ENCODE measurements around the gene ATP8A2. TPM values are rescaled to one million over a fixed set of nuclear protein-coding genes. Genes with fewer than 3 reads are reported as not detected.

The ATP8A2 gene
- total and polyA plus RNA-seq, 4 donors = 0.31 to 2.7 (median 1.1) TPM

GRCh38 chr13:25468325-25469168, 96.8 kb downstream of the ATP8A2 start:
- WGBS, 2 donors = 4 to 5% methylated on average over 57 to 75 of the region's 75 CpGs
- no peak overlapping the region for H3K27ac ChIP-seq (ENCODE audit: low read depth in 1 of 2, low read length in 1 of 2)
- peaks cover 0 to 4% (median 0%) of the 10 kb centered on the region in 5 donors for H3K4me1 ChIP-seq (ENCODE audit: control insufficient read depth in 5 of 5, insufficient read depth in 5 of 5, low read length in 5 of 5)
- no peaks in the 10 kb centered on the region for H3K36me3 ChIP-seq (ENCODE audit: control insufficient read depth in 4 of 4, insufficient read depth in 4 of 4, low read length in 4 of 4)
- TF ChIP-seq, protein P1, sequence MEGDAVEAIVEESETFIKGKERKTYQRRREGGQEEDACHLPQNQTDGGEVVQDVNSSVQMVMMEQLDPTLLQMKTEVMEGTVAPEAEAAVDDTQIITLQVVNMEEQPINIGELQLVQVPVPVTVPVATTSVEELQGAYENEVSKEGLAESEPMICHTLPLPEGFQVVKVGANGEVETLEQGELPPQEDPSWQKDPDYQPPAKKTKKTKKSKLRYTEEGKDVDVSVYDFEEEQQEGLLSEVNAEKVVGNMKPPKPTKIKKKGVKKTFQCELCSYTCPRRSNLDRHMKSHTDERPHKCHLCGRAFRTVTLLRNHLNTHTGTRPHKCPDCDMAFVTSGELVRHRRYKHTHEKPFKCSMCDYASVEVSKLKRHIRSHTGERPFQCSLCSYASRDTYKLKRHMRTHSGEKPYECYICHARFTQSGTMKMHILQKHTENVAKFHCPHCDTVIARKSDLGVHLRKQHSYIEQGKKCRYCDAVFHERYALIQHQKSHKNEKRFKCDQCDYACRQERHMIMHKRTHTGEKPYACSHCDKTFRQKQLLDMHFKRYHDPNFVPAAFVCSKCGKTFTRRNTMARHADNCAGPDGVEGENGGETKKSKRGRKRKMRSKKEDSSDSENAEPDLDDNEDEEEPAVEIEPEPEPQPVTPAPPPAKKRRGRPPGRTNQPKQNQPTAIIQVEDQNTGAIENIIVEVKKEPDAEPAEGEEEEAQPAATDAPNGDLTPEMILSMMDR (IDR thresholded peaks at IDR 0.05; ENCODE audit: control extremely low read depth, extremely low read depth) = no peak
- H3K27me3 ChIP-seq (ENCODE audit: control insufficient read depth in 3 of 3, insufficient read depth in 3 of 3, low read length in 2 of 3) = peaks cover 0 to 48% (median 24%) of the 10 kb centered on the region in 3 donors
- ATAC-seq (ENCODE audit: insufficient read depth, low FRiP score) (no peak), DNase-seq (peak; percentile 31 to 44 (median 43))
- H3K4me3 ChIP-seq = no peak overlapping the region
- peaks cover 0 to 4% (median 0%) of the 10 kb centered on the region in 4 donors for H3K9me3 ChIP-seq (ENCODE audit: control insufficient read depth in 4 of 4, insufficient read depth in 3 of 4, low read length in 3 of 4)
- no peak overlapping the region for H3K9ac ChIP-seq (ENCODE audit: insufficient read depth in 1 of 2, low read length in 2 of 2)

DNA sequence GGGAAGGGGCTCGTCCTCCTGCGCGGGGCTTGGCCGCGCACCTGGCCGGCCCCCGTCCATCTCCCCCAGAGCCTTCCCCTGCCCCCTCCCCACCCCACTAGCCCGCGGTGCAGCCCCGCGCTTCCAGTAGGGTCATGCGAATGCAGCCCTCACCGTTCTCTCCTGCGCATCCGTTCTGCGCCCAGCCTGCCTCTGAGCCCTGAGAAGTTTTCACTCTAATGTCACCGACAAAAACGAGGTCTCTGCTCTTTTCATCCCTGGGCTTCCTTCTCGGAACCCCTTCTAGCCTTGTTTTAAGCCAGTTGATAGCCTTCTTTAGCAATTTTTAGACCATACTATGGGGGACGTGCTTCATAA, 97.4 kb downstream of the ATP8A2 start:
- TF ChIP-seq, protein P1 (IDR thresholded peaks at IDR 0.05; ENCODE audit: control extremely low read depth, extremely low read depth) = no peak
- DNase-seq (no peak), ATAC-seq (ENCODE audit: insufficient read depth, low FRiP score) (no peak)
- Histone ChIP-seq H3K9me3 (ENCODE audit: control insufficient read depth in 4 of 4, insufficient read depth in 3 of 4, low read length in 3 of 4) (peaks cover 0 to 4% (median 0%) of the 10 kb centered on the region in 4 donors), H3K36me3 (ENCODE audit: control insufficient read depth in 4 of 4, insufficient read depth in 4 of 4, low read length in 4 of 4) (no peaks in the 10 kb centered on the region), H3K9ac (ENCODE audit: insufficient read depth in 1 of 2, low read length in 2 of 2) (no peak overlapping the region), H3K27me3 (ENCODE audit: control insufficient read depth in 3 of 3, insufficient read depth in 3 of 3, low read length in 2 of 3) (peaks cover 0 to 46% (median 24%) of the 10 kb centered on the region in 3 donors), H3K27ac (ENCODE audit: low read depth in 1 of 2, low read length in 1 of 2) (no peak overlapping the region), H3K4me3 (no peak overlapping the region), H3K4me1 (ENCODE audit: control insufficient read depth in 5 of 5, insufficient read depth in 5 of 5, low read length in 5 of 5) (peaks cover 0 to 4% (median 0%) of the 10 kb centered on the region in 5 donors)
- WGBS, 2 donors = 7 to 8% methylated on average over 20 of the region's 20 CpGs

GRCh38 chr13:25473864-25474263, 102.1 kb downstream of the ATP8A2 start:
- 60 to 69% methylated on average over 2 of the region's 2 CpGs for WGBS, 2 donors

More at GRCh38 chr13:25473864-25474263, 102.1 kb downstream of the ATP8A2 start:
- no peak for DNase-seq
- H3K4me1 ChIP-seq (ENCODE audit: control insufficient read depth in 5 of 5, insufficient read depth in 5 of 5, low read length in 5 of 5) = no peaks in the 10 kb centered on the region
- peaks cover 0 to 22% (median 15%) of the 10 kb centered on the region in 3 donors for H3K27me3 ChIP-seq (ENCODE audit: control insufficient read depth in 3 of 3, insufficient read depth in 3 of 3, low read length in 2 of 3)
- H3K27ac ChIP-seq (ENCODE audit: low read depth in 1 of 2, low read length in 1 of 2) = no peak overlapping the region
- TF ChIP-seq, protein P1 (IDR thresholded peaks at IDR 0.05; ENCODE audit: control extremely low read depth, extremely low read depth) = no peak
- no peaks in the 10 kb centered on the region for H3K36me3 ChIP-seq (ENCODE audit: control insufficient read depth in 4 of 4, insufficient read depth in 4 of 4, low read length in 4 of 4)
- H3K4me3 ChIP-seq = no peak overlapping the region
- ATAC-seq (ENCODE audit: insufficient read depth, low FRiP score) = no peak
- H3K9ac ChIP-seq (ENCODE audit: insufficient read depth in 1 of 2, low read length in 2 of 2) = no peak overlapping the region
- H3K9me3 ChIP-seq (ENCODE audit: control insufficient read depth in 4 of 4, insufficient read depth in 3 of 4, low read length in 3 of 4) = no peaks in the 10 kb centered on the region
